ENCODE measurements around the gene EIF3D.

The EIF3D gene, protein sequence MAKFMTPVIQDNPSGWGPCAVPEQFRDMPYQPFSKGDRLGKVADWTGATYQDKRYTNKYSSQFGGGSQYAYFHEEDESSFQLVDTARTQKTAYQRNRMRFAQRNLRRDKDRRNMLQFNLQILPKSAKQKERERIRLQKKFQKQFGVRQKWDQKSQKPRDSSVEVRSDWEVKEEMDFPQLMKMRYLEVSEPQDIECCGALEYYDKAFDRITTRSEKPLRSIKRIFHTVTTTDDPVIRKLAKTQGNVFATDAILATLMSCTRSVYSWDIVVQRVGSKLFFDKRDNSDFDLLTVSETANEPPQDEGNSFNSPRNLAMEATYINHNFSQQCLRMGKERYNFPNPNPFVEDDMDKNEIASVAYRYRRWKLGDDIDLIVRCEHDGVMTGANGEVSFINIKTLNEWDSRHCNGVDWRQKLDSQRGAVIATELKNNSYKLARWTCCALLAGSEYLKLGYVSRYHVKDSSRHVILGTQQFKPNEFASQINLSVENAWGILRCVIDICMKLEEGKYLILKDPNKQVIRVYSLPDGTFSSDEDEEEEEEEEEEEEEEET

DNA sequence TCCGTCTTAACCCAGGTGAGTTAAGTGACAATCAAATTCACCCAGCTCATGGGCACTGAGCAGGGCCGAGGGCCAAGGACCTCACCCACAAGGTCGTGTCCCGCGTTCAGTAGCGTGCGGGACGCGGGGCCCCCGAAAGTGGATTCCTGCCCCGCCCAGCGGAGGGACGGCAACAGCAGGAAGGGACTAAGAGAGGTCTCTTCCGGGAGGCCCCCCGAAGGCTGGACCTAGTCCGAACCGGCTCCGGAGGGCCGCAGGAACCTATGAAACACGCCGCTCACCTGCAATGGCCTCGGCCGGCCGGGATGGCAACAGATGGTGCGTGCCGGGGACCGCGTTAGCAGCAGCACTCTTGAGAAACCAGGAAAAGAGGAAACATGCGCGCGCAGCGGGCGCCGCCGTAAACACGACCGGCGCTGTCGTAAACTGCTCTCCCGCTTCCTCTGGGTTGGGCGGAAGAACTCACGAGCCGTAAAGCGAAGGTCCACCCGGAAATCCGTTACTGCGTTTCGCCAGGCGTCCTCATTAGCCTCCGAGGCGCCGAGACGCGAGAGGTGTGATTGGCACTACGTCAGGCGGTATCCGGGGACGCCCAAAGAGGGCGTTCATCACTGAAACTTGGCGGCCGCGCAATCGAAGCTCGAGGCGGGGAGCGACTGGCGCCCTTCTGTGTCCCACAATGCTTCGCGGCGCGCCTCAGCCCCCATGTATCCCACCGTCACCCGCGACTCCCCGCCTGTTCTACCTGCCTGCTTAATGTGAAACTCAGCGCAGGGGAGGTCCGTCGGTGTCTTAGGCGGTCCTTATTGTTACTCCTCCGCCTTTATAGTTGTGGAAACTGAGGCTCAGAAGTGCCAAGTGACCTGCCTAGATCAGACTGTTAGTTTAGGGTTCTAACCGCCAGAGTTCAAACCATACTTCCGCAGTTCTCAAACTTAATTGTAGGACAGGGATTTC lies at the start of gene EIF3D:
Gene EIF3D (minus strand): TSS at position 372 of the 957 bp plus-strand sequence. CDS start 3,045 bp downstream, outside the sequence.
- peak; percentile 100 for DNase-seq

DNA sequence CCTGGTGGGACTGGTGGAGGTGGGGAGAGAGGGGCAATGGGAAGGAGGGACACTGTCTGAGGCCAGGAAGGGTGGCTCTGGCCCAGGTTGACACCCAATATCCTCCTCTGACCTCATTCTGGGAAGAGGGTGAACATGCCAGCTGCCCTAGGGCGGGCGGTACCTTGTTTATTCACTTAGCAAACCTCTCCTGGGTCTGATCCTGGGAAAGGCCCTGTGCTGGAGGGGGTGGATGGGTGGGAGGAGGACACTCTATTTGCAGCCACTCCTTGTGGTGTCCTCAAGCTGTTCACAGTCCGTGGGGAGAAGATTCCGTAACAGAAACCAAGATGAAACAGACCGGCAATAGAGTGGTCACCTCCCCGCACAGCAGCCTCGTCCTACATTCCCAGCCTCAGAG lies 49.7 kb upstream of the EIF3D start:
- DNase-seq = no peak

DNA sequence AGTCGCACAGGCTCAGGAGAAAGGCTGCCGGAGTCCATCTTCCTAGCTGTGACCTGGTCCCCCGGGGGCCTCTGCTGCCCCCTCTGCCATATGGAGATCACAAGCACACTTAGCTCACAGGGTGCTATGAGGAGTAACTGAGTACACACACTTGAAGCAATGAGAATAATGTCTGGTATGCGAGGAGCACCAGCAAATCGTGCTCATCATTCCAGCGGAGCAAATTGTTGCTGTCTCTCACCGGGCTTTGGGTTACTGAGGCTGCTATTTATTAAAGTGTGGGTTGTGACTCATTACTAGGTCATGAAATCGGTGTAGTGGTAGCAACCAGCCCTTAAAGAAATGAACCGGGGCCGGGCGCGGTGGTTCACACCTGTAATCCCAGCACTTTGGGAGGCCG lies 48.1 kb upstream of the EIF3D start:
- no peak for DNase-seq

DNA sequence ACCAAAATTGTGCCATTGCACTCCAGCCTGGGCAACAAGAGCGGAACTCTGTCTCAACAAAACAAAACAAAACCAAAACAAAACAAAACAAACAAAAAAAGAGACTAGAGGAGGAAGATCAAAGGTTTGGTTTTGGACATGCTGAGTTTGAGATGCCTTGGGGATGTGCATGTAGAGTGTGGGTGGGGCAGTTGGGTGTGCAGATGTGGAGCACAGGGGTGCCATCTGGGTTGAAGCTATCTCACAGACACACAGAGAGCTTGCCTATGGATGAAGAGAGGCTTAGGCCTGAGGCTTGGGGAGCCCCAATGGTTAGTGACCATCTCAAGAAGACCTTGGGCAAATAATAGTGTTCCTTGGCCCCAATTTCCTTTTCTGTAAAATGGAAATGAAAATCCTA lies 45.8 kb upstream of the EIF3D start:
- DNase-seq = no peak

DNA sequence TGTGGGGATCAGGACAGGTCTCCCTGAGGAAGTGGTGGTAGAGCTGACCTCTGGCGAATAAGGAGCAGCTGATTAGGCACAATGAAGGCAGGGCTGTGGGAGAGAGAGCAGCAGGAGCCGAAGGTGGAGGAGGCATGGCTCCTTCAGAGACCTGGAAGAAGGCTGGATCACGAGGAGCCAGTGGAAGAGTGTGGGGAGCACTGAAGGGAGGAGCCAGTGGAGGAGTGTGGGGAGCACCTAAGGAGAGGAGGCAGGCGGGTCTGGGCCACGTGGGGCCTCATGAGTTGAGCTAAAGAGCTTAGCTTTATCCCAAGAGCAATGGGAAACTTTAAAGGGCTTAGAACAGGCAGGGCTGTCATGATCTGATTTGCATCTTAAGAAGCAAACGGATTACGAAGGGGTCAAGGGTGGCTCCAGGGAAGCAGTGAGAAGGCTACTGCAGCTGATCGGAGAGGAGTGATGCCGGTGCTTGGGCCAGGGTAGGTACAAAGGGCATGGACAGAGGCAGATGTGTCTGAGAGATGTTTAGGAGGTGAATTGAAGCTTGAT lies 44.9 kb upstream of the EIF3D start:
- DNase-seq = no peak

DNA sequence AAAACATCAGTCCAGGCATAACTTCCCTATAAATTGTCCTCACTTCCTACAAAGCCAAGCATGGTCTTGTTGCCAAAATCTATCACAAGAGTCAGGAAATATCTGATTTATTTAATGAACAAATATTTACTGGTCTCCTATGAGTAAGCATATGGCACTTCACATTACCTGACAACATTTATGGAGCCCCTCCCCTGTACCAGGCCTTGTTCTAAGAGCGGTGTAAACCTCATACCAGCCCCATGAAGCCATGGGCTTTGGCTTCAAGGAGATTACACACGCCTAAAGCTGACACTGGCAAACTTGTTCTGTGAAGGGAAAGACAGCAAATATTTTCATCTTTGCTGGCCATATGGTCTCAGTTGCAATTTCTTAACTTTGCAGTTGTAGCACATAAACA lies 43.0 kb upstream of the EIF3D start:
- DNase-seq = no peak

DNA sequence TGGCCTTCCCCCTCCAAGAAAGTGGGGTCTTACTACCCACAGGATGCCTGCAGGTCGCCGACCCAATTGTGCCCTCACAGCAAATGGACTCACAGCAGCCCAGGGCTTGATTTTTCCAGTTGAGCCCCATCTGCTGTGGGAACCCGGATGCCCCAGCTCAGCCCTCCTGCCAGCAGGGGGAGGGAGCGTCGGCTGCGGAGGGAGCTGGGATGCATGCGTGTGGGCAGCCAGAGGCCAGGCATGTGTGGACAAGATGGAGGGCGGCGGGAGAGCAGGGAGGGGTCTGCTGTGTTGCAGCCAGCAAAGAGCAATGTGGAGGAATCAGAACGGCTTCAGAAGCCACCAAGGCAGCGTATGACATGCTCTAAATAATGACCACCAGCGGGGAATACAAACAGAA lies 41.0 kb upstream of the EIF3D start:
- DNase-seq = no peak

DNA sequence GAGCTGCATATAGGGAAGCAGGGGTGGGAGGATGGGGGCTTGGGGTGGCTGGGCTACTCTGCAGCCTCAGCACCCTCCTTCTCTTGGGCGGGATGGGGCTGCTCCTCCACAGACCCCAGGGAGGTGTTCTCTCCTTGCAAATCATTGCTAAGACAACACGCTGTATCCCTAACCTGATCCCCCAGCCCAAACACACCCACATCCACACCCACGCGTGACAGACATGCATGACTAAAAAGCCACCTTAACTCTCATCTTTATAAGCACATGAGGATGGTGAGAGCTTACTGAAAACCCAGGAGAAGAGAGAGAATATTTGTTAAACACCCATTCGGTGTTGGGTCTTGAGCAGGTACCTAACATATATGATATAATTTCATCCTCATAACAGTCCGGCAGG lies 39.9 kb upstream of the EIF3D start:
- no peak for DNase-seq

DNA sequence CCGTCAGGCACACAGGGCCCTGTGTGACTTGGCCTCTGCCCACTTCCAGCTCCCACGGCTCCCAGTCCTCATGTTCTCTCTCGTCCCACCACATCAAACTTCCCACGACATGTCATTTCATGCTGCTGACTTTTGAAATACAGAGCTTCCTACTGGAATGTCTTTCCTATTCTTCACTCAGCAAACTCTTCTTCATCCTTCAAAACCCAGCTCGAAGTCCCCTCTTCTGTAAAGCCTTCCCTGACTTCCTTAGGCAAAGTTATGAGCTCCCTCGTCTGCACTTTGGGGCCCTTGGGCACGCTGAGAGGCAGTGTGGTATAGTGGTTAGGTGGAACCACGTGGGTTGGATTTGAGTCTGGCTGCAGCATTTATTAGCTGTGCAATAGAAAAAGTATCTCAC lies 37.8 kb upstream of the EIF3D start:
- no peak for DNase-seq

DNA sequence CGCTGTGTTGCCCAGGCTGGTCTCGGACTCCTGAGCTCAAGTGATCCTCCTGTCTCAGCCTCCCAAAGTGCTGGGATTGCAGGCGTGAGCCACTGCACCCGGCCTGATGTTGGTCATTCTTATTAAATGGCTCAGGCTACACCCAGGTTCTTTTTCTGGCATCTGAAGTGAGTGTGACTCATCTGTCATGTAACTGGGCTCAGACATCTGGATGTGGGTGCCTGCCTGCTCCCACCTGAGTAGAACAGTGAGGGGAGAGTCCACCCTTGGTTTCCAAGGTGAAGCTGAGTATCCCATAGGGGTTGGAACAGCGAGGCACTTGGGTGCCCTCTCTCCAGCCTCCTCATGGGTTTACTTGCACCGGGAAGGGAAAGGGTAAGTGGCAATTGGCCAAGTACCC lies 36.7 kb upstream of the EIF3D start:
- DNase-seq = no peak

DNA sequence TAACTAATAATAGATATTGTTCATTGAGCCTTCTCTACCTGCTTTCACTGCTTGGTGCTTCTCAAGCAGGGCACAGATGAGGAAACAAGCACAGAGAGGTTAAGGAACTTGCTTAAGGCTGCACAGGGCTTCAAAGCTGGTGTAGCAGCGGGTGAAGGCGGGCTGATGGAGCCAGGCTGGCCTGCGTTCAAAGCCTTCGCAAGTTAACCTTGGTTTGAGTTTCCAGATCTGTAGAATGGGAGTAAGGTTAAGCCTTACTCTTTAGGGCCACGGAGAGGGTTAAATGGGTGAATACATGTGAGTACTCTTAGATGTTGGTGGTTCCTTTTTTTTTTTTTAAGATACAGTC lies 36.2 kb upstream of the EIF3D start:
- DNase-seq = no peak

DNA sequence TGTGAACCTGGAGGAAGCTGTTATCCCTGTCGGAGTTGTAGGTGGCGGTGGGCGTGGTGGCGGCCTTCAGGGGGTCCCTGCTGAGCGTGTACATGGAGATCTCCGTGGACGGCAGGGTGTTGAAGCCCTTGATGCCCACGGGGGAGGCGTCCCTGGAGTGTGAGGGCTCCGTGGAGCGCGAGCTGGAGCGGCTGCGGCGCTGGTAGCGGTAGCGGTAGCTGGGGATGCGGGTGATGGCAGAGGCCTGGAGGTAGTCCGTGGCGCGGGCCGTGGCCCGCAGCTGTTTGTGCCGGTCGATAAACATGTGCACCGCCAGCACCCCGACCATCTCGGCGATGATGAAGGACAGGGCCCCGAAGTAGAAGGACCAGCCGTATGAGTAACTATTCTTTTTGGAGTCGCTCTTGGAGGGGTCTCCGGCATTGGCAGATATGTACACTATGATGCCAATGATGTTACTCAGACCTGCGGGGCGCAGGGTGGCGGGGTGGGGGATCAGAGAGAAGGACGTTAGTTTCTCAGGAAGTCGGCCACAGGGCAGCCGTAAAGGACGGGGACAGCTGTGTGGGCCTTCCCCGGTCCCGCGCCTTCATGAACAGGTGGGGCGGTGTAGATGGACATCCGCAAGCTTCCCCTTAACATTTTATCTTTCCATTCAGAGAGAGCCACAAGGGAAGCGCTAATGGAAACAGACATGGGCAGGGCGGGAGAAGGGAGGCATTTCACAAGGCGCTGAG lies 35.6 kb upstream of the EIF3D start:
- DNase-seq = no peak

DNA sequence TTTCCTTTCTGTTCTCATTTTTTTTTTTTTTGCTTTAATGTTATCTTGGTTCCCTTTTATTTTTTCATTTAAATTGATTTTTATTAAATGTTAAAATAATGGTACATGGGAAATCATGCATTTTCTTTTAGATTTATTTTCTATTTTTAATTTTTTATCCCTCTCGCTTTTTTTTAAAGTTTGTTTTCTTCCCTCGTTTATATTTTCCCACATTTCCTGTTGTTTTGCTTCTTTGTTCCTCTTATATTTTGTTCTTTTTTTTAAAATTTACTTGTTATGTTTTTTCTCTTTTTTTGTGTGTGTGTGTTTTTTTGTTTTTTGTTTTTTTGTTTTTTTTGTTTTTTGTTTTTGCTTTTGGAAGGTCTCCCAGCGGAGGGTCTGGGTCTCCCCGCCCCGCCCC lies 34.9 kb upstream of the EIF3D start:
- no peak for DNase-seq

DNA sequence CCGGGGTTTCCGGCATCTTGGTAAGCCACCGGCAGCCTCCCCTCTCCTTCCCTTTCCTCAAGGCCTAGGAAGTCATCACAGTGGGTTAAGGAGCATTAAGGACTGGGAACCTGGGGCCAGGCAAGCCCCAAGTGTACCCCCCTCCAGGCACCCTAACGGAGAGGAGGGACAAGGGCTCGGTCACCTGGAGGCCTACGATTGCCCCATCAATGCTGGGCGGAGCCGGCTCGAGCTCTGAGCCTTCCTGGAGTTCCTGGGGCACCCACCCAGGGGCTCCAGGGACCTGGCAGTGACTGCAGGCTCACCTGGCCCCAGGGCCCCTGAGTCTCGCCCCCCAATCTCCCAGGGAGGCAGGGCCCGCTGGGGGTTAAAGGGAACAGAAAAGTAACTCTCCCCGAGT lies 34.5 kb upstream of the EIF3D start:
- DNase-seq = no peak

DNA sequence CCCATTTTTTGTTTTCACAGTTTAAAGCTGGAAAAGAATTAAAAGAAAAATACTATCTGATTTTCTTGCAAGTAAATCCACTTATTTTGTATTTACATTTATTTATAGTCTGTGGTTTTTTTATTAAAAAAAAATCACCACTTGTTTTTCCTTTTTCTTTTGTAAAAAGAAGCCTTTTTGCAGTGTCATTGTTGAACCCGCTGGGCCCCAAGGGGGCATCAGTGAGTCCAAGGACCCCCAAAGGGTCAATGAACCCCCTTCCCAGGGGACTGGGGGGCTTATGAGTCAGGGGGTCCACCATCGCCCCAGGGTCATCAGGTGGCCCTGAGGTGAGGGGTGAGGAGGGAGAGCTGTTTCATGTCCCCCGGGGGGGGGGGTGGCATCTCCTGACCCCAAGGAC lies 34.0 kb upstream of the EIF3D start:
- no peak for DNase-seq

DNA sequence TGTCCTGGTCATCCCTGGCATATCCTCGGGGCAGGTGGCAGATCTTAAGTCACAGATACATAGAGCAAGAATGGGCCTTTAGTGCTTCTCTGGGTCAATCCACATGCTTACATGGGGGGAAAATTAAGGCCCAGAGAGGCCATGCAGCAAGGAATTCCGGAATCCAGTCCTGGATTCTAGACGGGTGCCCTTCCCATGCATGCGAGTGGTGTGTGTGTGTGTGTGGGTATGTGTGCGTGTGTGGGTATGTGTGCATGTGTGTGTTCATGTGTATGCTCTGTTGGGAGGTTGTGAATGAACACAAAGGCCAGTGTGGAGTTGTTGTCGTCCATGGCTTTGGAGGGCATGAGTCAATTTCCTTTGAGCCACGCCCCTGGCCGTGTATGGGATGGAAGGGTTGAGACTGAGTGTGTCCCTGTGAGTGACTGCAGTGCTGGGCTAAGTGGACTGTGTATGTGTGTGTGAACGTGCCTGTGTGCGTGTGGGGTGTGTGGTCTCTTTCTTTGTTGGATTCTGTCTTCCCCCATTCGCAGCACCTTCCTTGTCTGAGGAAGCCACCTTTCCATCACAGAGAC lies 33.4 kb upstream of the EIF3D start:
- no peak for DNase-seq

DNA sequence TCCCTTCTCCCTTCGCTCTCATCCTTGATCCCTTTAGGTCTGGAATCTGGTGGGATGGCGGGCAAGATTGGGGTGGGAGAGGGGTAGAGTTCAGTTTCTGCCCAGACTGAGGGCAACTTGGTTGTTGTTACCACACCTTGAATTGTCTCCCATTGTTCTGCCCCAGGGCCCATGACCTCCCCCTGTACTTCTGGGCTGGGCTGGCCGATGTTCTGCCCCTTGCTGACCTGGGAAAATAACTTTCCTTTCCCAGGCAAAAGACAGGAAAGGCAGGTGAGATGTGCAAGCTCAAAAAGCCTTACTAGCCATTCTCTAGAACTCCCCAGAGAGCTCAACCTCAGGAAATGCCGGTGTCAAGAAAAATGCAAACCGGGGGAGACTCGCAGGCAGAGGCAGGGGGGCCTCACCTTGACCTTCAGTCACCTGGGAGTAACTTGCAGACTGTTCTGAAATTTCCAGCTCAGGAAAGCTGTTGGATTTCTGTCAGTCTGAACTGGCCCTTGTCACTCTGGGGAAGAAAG lies 32.4 kb upstream of the EIF3D start:
- DNase-seq = no peak

DNA sequence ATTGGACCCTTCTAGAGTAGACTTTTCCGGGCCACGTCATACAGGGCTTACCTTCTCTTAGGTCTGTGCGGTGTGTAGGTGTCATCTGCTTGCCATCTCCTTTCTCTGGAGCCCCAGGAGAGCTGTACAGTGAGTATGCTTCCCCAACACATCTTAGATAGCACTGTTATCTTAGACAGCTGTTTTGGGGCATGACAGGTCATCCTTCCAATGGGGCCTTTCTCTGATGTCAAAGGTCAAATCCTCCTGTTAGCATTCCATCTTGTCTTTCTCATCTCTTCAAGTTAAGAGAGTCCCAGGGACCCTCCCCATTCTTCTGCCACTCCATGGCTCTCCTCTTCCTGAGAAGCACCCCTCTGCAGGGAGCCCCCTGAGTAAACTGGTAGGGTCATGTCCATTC lies 31.0 kb upstream of the EIF3D start:
- DNase-seq = no peak

DNA sequence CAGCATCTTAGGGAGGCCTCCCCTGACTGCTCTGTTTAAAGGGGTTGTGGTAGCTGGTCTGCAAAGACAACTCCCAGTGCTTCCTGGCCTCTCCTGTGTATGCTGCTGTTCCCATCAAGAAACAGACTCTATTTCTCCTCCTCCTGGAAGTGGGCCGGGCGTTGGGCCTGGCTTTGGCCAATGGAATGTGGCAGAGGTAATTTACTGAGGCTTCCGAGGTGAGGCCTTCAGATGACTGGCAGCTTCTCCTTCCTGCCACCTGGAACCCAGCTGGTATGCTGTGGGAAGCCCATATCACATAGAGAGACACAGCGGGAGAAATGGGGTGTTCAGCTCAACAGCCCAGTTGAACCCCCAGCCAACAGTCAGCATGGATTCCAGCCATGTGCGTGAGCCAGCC lies 25.1 kb upstream of the EIF3D start:
- no peak for DNase-seq

DNA sequence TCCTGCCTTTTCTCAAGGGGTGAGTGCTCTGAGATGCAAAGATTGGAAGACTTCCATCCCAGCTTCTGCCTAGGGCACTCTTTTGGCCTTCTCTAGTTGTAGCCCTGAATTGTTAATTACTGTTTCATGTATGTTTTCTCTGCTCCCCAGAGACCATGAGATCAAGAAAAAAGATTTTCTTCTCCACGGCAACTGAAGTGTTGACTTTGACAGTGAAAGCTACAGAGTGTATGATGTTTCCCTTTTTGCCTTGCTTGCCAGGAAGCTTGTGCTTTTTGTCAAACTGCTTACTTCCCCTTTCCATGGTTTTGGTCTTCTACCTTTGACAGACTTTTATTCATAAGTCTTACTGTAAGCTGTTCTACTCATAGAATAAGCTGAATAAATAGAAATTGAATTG lies 23.3 kb upstream of the EIF3D start:
- no peak for DNase-seq

DNA sequence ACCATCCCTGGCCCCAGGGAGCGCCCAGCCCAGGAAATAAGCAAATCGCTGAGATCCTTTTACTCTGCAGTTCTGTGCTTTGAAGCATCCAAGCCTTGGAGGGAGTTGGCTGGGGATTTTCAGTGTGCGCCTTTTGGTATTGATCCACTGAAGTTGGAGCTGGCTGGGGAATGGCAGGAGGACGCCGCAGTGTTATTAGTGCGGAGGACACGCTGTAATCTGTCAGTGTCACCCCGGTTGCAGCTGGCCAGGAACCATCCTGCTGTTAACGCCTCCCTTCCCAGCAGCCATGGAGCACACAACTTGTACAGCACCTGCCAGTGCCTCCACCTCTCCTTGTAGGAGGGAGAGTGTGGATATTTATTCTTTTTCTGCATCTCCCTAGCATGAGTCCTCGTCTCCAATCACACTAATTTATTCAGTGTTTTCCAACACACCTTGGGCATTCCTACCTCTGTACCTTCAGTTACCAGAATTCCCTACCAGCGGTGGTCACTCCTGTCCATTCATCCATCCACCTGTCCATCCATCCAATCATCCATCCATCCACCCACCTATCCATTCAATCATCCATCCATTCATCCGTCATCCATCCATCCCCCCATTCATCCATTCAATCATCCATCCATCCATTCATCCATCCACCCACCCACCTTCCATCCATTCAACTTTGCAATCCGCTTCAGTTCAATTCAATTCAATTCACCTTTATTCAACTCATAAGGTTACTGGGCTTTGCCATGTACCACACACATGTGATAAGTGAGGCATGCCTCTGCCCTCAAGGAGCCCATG lies 21.9 kb upstream of the EIF3D start:
- no peak for DNase-seq

Data from activated CD4-positive, alpha-beta T cell treated with anti-CD3 and anti-CD28 coated beads, Interleukin-2, amount 50 U/mL, for 16 hours (primary cell).